Osteoblast (primary cell): ENCODE measurements around the gene SGMS2. TPM values are rescaled to one million over a fixed set of nuclear protein-coding genes. Genes with fewer than 3 reads are reported as not detected.

Experiments
- DNase-seq: peaks from one replicate; pipeline ENCODE4 v3.0.0; 2011; ENCODE audit warnings: low spot score, mixed read lengths; ENCODE audit not compliant: insufficient read length; ENCODE audit errors: missing footprints
- H2AFZ ChIP-seq: 2 replicates; pipeline ENCODE4 v1.6.0; 2011; ENCODE audit warnings: mild to moderate bottlenecking, low read length
- H3K27ac ChIP-seq: 2 replicates; pipeline ENCODE4 v1.5.1; 2011; ENCODE audit warnings: mild to moderate bottlenecking, low read depth, low read length, moderate library complexity
- H3K27me3 ChIP-seq: 2 replicates; pipeline ENCODE4 v1.6.0; 2012; ENCODE audit warnings: mild to moderate bottlenecking, control low read depth, inconsistent platforms, low read length, moderate library complexity; ENCODE audit not compliant: insufficient read depth
- H3K36me3 ChIP-seq: 2 replicates; pipeline ENCODE4 v1.5.1; 2011; ENCODE audit warnings: mild to moderate bottlenecking, low read length, control low read depth, moderate library complexity; ENCODE audit not compliant: insufficient read depth
- H3K4me1 ChIP-seq: 2 replicates; pipeline ENCODE4 v1.5.1; 2011; ENCODE audit warnings: mild to moderate bottlenecking, low read length, control low read depth, moderate library complexity; ENCODE audit not compliant: insufficient read depth
- H3K4me2 ChIP-seq: 2 replicates; pipeline ENCODE4 v1.6.0; 2011; ENCODE audit warnings: mild to moderate bottlenecking, low read length; ENCODE audit not compliant: insufficient read depth
- H3K4me3 ChIP-seq: fragments of 200-600 bp; sonication (generic); 3 replicates; pipeline ENCODE4 v1.5.1; 2012; ENCODE audit warnings: mild to moderate bottlenecking, low read length, inconsistent platforms; ENCODE audit not compliant: insufficient read depth
- H3K79me2 ChIP-seq: 2 replicates; pipeline ENCODE4 v1.6.0; 2012; ENCODE audit warnings: mild to moderate bottlenecking, low read length, control low read depth, inconsistent platforms; ENCODE audit not compliant: insufficient read depth
- H3K9me3 ChIP-seq: 2 replicates; pipeline ENCODE4 v1.5.1; 2011; ENCODE audit warnings: low read depth, low read length, control low read depth
- H4K20me1 ChIP-seq: 2 replicates; pipeline ENCODE4 v1.6.0; 2012; ENCODE audit warnings: mild to moderate bottlenecking, low read length, control low read depth; ENCODE audit not compliant: insufficient read depth
- CTCF ChIP-seq: IDR thresholded peaks from 2 replicates; pipeline ENCODE4 v1.5.1; 2011; ENCODE audit warnings: mild to moderate bottlenecking, low read depth, low read length, moderate library complexity; ENCODE audit errors: extremely low read depth
- total RNA-seq: library from RNA; depleted of rRNA; stranded (reverse); fragments of >200 nt; gene quantifications from 2 replicates; pipeline ENCODE4 v1.2.3, GENCODE V29; 2012

SGMS2 gene
- total RNA-seq, 1 donor, result 148 TPM

GRCh38 chr4:107930821-107931774, 106.4 kb downstream of the SGMS2 start, which contains the start of gene CYP2U1:
Gene CYP2U1, plus strand, starts transcription at chr4:107931549. Its CDS starts 95 bp downstream, at chr4:107931644.
- DNase-seq, result peak; percentile 97
- peaks cover 11% of the 10 kb centered on the region for H3K4me1 ChIP-seq
- peak within 1 kb of the TSS; percentile 97 for H2AFZ ChIP-seq
- H4K20me1 ChIP-seq, result no peaks in the 10 kb centered on the region
- H3K79me2 ChIP-seq, result peaks cover 4% of the 10 kb centered on the region
- H3K27ac ChIP-seq, result peak within 1 kb of the TSS; percentile 54
- H3K4me3 ChIP-seq, result peak within 1 kb of the TSS; percentile 82
- no peak for TF ChIP-seq CTCF
- no peaks in the 10 kb centered on the region for H3K36me3 ChIP-seq
- H3K9me3 ChIP-seq, result no peaks in the 10 kb centered on the region
- peak within 1 kb of the TSS; percentile 100 for H3K4me2 ChIP-seq
- no peaks in the 10 kb centered on the region for H3K27me3 ChIP-seq

- peak overlapping the region; percentile 82 for H3K4me3 ChIP-seq
- peaks cover 4% of the 10 kb centered on the region for H3K79me2 ChIP-seq
- peak overlapping the region; percentile 100 for H3K4me2 ChIP-seq
- H3K36me3 ChIP-seq, result no peaks in the 10 kb centered on the region
- TF ChIP-seq CTCF, result no peak
- peak overlapping the region; percentile 97 for H2AFZ ChIP-seq
- DNase-seq, result no peak
- no peaks in the 10 kb centered on the region for H3K27me3 ChIP-seq
- no peaks in the 10 kb centered on the region for H3K9me3 ChIP-seq
- H3K27ac ChIP-seq, result peak overlapping the region; percentile 6
- H4K20me1 ChIP-seq, result no peaks in the 10 kb centered on the region
- peaks cover 11% of the 10 kb centered on the region for H3K4me1 ChIP-seq
These were observed 107.1 kb downstream of the SGMS2 start for GRCh38 chr4:107931775-107932321.

- DNase-seq, result no peak
- H3K4me3 ChIP-seq, result no peak overlapping the region
- peaks cover 4% of the 10 kb centered on the region for H3K79me2 ChIP-seq
- no peaks in the 10 kb centered on the region for H4K20me1 ChIP-seq
- H3K4me2 ChIP-seq, result no peak overlapping the region
- H3K27me3 ChIP-seq, result no peaks in the 10 kb centered on the region
- H3K4me1 ChIP-seq, result peaks cover 11% of the 10 kb centered on the region
- no peaks in the 10 kb centered on the region for H3K9me3 ChIP-seq
- no peak for TF ChIP-seq CTCF
- no peaks in the 10 kb centered on the region for H3K36me3 ChIP-seq
- H2AFZ ChIP-seq, result no peak overlapping the region
- no peak overlapping the region for H3K27ac ChIP-seq
These were observed 110.5 kb downstream of the SGMS2 start for GRCh38 chr4:107935246-107935645.

GRCh38 chr4:107937040-107937439, 112.3 kb downstream of the SGMS2 start:
- no peaks in the 10 kb centered on the region for H3K36me3 ChIP-seq
- no peak overlapping the region for H3K4me3 ChIP-seq
- no peak overlapping the region for H3K27ac ChIP-seq
- no peak for DNase-seq
- peaks cover 2% of the 10 kb centered on the region for H3K79me2 ChIP-seq
- H3K9me3 ChIP-seq, result no peaks in the 10 kb centered on the region
- no peak overlapping the region for H3K4me2 ChIP-seq
- H4K20me1 ChIP-seq, result no peaks in the 10 kb centered on the region
- H2AFZ ChIP-seq, result no peak overlapping the region
- peaks cover 2% of the 10 kb centered on the region for H3K4me1 ChIP-seq
- no peak for TF ChIP-seq CTCF
- no peaks in the 10 kb centered on the region for H3K27me3 ChIP-seq
